Measurements from ENCODE around the gene SSBP3. TPM values are rescaled to one million over a fixed set of nuclear protein-coding genes. Genes with fewer than 3 reads are reported as not detected.

Gene SSBP3
- total and polyA plus RNA-seq, 2 experiments from 2014 or later, result 6.2 to 19.9 TPM

- no peaks in the 10 kb centered on the region for H3K27me3 ChIP-seq (replicated peaks; ENCODE audit: insufficient read depth)
- no peaks in the 10 kb centered on the region for H3K36me3 ChIP-seq (ENCODE audit: low read depth)
- DNase-seq, result peak; percentile 50
- no peak overlapping the region for H3K4me2 ChIP-seq (ENCODE audit: unreplicated experiment)
- 0 out of 2 replicates have a peak overlapping the region, but pooled peaks have one; percentile 6 for H3K27ac ChIP-seq
- TF ChIP-seq EZH2 (IDR thresholded peaks at IDR 0.05; ENCODE audit: insufficient read depth, poor library complexity, severe bottlenecking) (no peak), EZH2phosphoT487 (IDR thresholded peaks at IDR 0.05; ENCODE audit: insufficient read depth, low read depth) (no peak)
- H3K4me1 ChIP-seq (ENCODE audit: insufficient read depth), result peaks cover 17% of the 10 kb centered on the region
- H3K4me3 ChIP-seq, result no peak overlapping the region
- H4K20me1 ChIP-seq (ENCODE audit: insufficient read depth), result no peaks in the 10 kb centered on the region
- in situ Hi-C loops (cut with MboI), result no loop called here
- H3K9me2 ChIP-seq (ENCODE audit: insufficient read depth), result no peaks in the 10 kb centered on the region
- peaks cover 85% of the 10 kb centered on the region for H3K79me2 ChIP-seq (ENCODE audit: insufficient read depth)
- no peaks in the 10 kb centered on the region for H3K9me3 ChIP-seq (ENCODE audit: low read depth)
- H3F3A ChIP-seq (ENCODE audit: insufficient read depth), result peaks cover 5% of the 10 kb centered on the region
- 48 to 66% methylated on average over 5 to 6 of the region's 6 CpGs for WGBS, 2 experiments (ENCODE audit: low coverage in 1 of 2, low lambda C conversion rate in 2 of 2, missing lambda C conversion rate in 2 of 2)
- no peak overlapping the region for H3K9ac ChIP-seq
- H2AFZ ChIP-seq, result no peak overlapping the region
These were observed 116.4 kb downstream of the SSBP3 start for GRCh38 chr1:54289712-54290233.

- peaks cover 5% of the 10 kb centered on the region for H3F3A ChIP-seq (ENCODE audit: insufficient read depth)
- WGBS, 2 experiments (ENCODE audit: low coverage in 1 of 2, low lambda C conversion rate in 2 of 2, missing lambda C conversion rate in 2 of 2), result 54 to 57% methylated on average over 9 of the region's 9 CpGs
- peaks cover 17% of the 10 kb centered on the region for H3K4me1 ChIP-seq (ENCODE audit: insufficient read depth)
- peak; percentile 79 for DNase-seq
- peak overlapping the region; percentile 34 for H3K4me2 ChIP-seq (ENCODE audit: unreplicated experiment)
- H3K4me3 ChIP-seq, result no peak overlapping the region
- TF ChIP-seq EZH2phosphoT487 (IDR thresholded peaks at IDR 0.05; ENCODE audit: insufficient read depth, low read depth), result no peak
- TF ChIP-seq EZH2 (IDR thresholded peaks at IDR 0.05; ENCODE audit: insufficient read depth, poor library complexity, severe bottlenecking), result no peak
- H3K9me2 ChIP-seq (ENCODE audit: insufficient read depth), result no peaks in the 10 kb centered on the region
- H3K9me3 ChIP-seq (ENCODE audit: low read depth), result no peaks in the 10 kb centered on the region
- no peaks in the 10 kb centered on the region for H3K27me3 ChIP-seq (replicated peaks; ENCODE audit: insufficient read depth)
- peak overlapping the region; percentile 91 for H3K27ac ChIP-seq
- 0 out of 2 replicates have a peak overlapping the region, but pooled peaks have one; percentile 1 for H2AFZ ChIP-seq
- in situ Hi-C loops (cut with MboI), result no loop called here
- peak overlapping the region; percentile 76 for H3K9ac ChIP-seq
- peaks cover 84% of the 10 kb centered on the region for H3K79me2 ChIP-seq (ENCODE audit: insufficient read depth)
- no peaks in the 10 kb centered on the region for H4K20me1 ChIP-seq (ENCODE audit: insufficient read depth)
- no peaks in the 10 kb centered on the region for H3K36me3 ChIP-seq (ENCODE audit: low read depth)
These were observed 118.4 kb downstream of the SSBP3 start for GRCh38 chr1:54287801-54288211.

GRCh38 chr1:54287176-54287650 lies 119.0 kb downstream of the SSBP3 start:
- Histone ChIP-seq H3K27ac (peak overlapping the region; percentile 91), H3K4me1 (ENCODE audit: insufficient read depth) (peaks cover 17% of the 10 kb centered on the region), H3F3A (ENCODE audit: insufficient read depth) (peaks cover 5% of the 10 kb centered on the region), H4K20me1 (ENCODE audit: insufficient read depth) (no peaks in the 10 kb centered on the region), H3K9me2 (ENCODE audit: insufficient read depth) (no peaks in the 10 kb centered on the region), H2AFZ (0 out of 2 replicates have a peak overlapping the region, but pooled peaks have one; percentile 1), H3K9ac (peak overlapping the region; percentile 76), H3K79me2 (ENCODE audit: insufficient read depth) (peaks cover 87% of the 10 kb centered on the region), H3K4me3 (no peak overlapping the region), H3K9me3 (ENCODE audit: low read depth) (no peaks in the 10 kb centered on the region), H3K27me3 (replicated peaks; ENCODE audit: insufficient read depth) (no peaks in the 10 kb centered on the region), H3K4me2 (ENCODE audit: unreplicated experiment) (peak overlapping the region; percentile 34), H3K36me3 (ENCODE audit: low read depth) (no peaks in the 10 kb centered on the region)
- in situ Hi-C loops (cut with MboI), result no loop called here
- DNase-seq, result peak; percentile 83
- no peak for TF ChIP-seq EZH2 (IDR thresholded peaks at IDR 0.05; ENCODE audit: insufficient read depth, poor library complexity, severe bottlenecking)
- TF ChIP-seq EZH2phosphoT487 (IDR thresholded peaks at IDR 0.05; ENCODE audit: insufficient read depth, low read depth), result no peak
- WGBS, 2 experiments (ENCODE audit: low coverage in 1 of 2, low lambda C conversion rate in 2 of 2, missing lambda C conversion rate in 2 of 2), result 20 to 22% methylated on average over 8 of the region's 8 CpGs

- 90 to 93% methylated on average over 5 of the region's 5 CpGs for WGBS, 2 experiments (ENCODE audit: low coverage in 1 of 2, low lambda C conversion rate in 2 of 2, missing lambda C conversion rate in 2 of 2)
- in situ Hi-C loops (cut with MboI), result no loop called here
- no peak for TF ChIP-seq EZH2phosphoT487 (IDR thresholded peaks at IDR 0.05; ENCODE audit: insufficient read depth, low read depth)
- TF ChIP-seq EZH2 (IDR thresholded peaks at IDR 0.05; ENCODE audit: insufficient read depth, poor library complexity, severe bottlenecking), result no peak
- Histone ChIP-seq H3F3A (ENCODE audit: insufficient read depth) (peaks cover 5% of the 10 kb centered on the region), H3K9me3 (ENCODE audit: low read depth) (no peaks in the 10 kb centered on the region), H3K4me1 (ENCODE audit: insufficient read depth) (peaks cover 17% of the 10 kb centered on the region), H3K79me2 (ENCODE audit: insufficient read depth) (peaks cover 77% of the 10 kb centered on the region), H3K27me3 (replicated peaks; ENCODE audit: insufficient read depth) (no peaks in the 10 kb centered on the region), H3K9me2 (ENCODE audit: insufficient read depth) (no peaks in the 10 kb centered on the region), H3K36me3 (ENCODE audit: low read depth) (no peaks in the 10 kb centered on the region), H3K9ac (no peak overlapping the region), H3K27ac (no peak overlapping the region), H3K4me3 (no peak overlapping the region), H4K20me1 (ENCODE audit: insufficient read depth) (no peaks in the 10 kb centered on the region), H2AFZ (no peak overlapping the region), H3K4me2 (ENCODE audit: unreplicated experiment) (no peak overlapping the region)
- DNase-seq, result no peak
These were observed 120.3 kb downstream of the SSBP3 start for GRCh38 chr1:54285815-54286345.
